ENCODE data around the gene KIF13A. TPM values are rescaled to one million over a fixed set of nuclear protein-coding genes. Genes with fewer than 3 reads are reported as not detected.

Gene KIF13A
- total RNA-seq, 1 experiment from 2014 or later = 49.3 TPM

DNA sequence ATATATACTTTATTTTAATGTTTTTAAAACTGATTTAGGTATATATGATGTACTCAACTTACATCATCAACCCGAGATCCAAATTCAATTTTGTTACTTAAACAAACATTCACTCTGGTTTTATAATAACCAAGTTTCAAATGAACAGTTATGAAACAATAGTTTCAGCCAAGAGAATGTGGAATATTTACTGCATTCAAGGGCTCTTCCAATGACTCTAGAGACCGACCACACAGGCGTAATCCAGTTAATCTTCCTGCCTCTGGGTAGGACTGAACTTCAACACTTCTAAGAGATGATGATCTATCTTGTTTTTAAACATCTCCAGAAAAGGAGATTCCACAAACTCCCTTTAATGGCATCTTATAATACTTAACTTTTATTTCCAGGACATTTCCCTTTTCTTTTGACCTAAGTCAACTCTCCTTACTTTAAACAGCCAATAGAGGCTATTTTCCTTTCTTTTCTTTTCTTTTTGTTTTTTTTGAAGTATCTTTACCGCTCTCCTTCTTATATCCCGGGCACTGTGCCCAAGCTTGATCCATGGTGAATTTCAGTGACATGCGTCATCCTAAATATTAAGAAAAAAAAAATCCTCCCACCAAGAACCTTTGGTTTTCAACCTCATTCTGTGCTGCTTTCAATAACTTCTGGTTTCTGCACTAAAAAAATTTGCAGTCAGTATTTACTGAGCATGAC is 110.1 kb downstream of the KIF13A start:
- POLR2A ChIA-PET = no interaction called here
- no peak for ATAC-seq

DNA sequence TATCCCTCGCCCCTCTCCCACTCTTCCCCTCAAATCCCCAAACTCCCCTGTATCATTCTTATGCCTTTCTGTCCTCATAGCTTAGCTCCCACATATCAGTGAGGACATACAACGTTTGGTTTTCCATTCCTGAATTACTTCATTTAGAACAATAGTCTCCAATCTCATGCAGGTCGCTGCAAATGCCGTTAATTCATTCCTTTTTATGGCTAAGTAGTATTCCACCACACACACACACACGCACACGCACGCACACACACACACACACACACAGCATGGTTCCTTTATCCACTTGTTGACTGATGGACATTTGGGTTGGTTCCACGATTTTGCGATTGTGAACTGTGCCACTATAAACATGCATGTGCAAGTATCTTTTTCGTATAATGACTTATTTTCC is 112.7 kb downstream of the KIF13A start:
- CTCF ChIA-PET = interaction anchor here (0.6 kb wide), 1 partner anchor 32 kb away, joined by 3 read pairs; no protein-coding TSS in a partner anchor
- POLR2A ChIA-PET = no interaction called here
- H3K36me3 ChIP-seq (ENCODE audit: control insufficient read depth, insufficient read depth, low read length) = no peaks in the 10 kb centered on the region
- H3K9me3 ChIP-seq (ENCODE audit: control insufficient read depth, insufficient read depth, low read depth, low read length) = no peaks in the 10 kb centered on the region
- TF ChIP-seq CTCF (IDR thresholded peaks at IDR 0.05) = no peak
- TF ChIP-seq POLR2AphosphoS5 (IDR thresholded peaks at IDR 0.05; ENCODE audit: low read depth, low read length) = no peak
- TF ChIP-seq TCF7L2 (IDR thresholded peaks at IDR 0.05; ENCODE audit: low read depth, low read length) = no peak
- no peak for TF ChIP-seq SIN3A (IDR thresholded peaks at IDR 0.05; ENCODE audit: borderline replicate concordance, insufficient read depth, low read depth, low read length)
- TF ChIP-seq REST (IDR thresholded peaks at IDR 0.05; ENCODE audit: insufficient read depth in 1 of 2, low read depth in 2 of 2, low read length in 1 of 2) = no peak
- BruUV-seq (replicated peaks) = no TSS peak
- in situ Hi-C loops (cut with HindIII; ENCODE audit: low pct_unique_long_range_greater_than_20kb, low sequenced_read_pairs) (no loop called here), intact Hi-C loops (cut with micrococcal nuclease; ENCODE audit: unreplicated experiment) (no loop called here)
- H3K27me3 ChIP-seq (ENCODE audit: control insufficient read depth, insufficient read depth, low read length) = no peaks in the 10 kb centered on the region
- no peaks in the 10 kb centered on the region for H3K4me1 ChIP-seq (ENCODE audit: control insufficient read depth, insufficient read depth, low read length)
- H3K4me3 ChIP-seq (ENCODE audit: low read depth in 2 of 2, low read length in 2 of 2) = no peak overlapping the region
- DNase-seq (ENCODE audit: low read depth, low spot score) (no peak), ATAC-seq (no peak)
- no peak overlapping the region for H3K27ac ChIP-seq (ENCODE audit: low read length)

More for the DNA sequence above, 110.1 kb downstream of the KIF13A start:
- Histone ChIP-seq H3K27me3 (ENCODE audit: control insufficient read depth, insufficient read depth, low read length) (no peaks in the 10 kb centered on the region), H3K4me3 (ENCODE audit: low read depth in 2 of 2, low read length in 2 of 2) (no peak overlapping the region), H3K9me3 (ENCODE audit: control insufficient read depth, insufficient read depth, low read depth, low read length) (no peaks in the 10 kb centered on the region), H3K36me3 (ENCODE audit: control insufficient read depth, insufficient read depth, low read length) (no peaks in the 10 kb centered on the region), H3K27ac (ENCODE audit: low read length) (no peak overlapping the region), H3K4me1 (ENCODE audit: control insufficient read depth, insufficient read depth, low read length) (no peaks in the 10 kb centered on the region)
- DNase-seq (ENCODE audit: low read depth, low spot score) = no peak
- in situ Hi-C loops (cut with HindIII; ENCODE audit: low pct_unique_long_range_greater_than_20kb, low sequenced_read_pairs) (no loop called here), intact Hi-C loops (cut with micrococcal nuclease; ENCODE audit: unreplicated experiment) (no loop called here)
- no peak for TF ChIP-seq POLR2AphosphoS5 (IDR thresholded peaks at IDR 0.05; ENCODE audit: low read depth, low read length)
- no peak for TF ChIP-seq REST (IDR thresholded peaks at IDR 0.05; ENCODE audit: insufficient read depth in 1 of 2, low read depth in 2 of 2, low read length in 1 of 2)
- no peak for TF ChIP-seq SIN3A (IDR thresholded peaks at IDR 0.05; ENCODE audit: borderline replicate concordance, insufficient read depth, low read depth, low read length)
- TF ChIP-seq TCF7L2 (IDR thresholded peaks at IDR 0.05; ENCODE audit: low read depth, low read length) = no peak
- no peak for TF ChIP-seq CTCF (IDR thresholded peaks at IDR 0.05)
- no TSS peak for BruUV-seq (replicated peaks)
- CTCF ChIA-PET = no interaction called here

All from Panc1 (cell line).